A549 (cell line): ENCODE data around the gene LRG1. TPM values are rescaled to one million over a fixed set of nuclear protein-coding genes. Genes with fewer than 3 reads are reported as not detected.

Source experiments
- ATAC-seq, 2 experiments: fragments of 200-7000 bp in 1 of 2; fragments of >200 bp in 1 of 2; cut with Nextera tagmentation in 1 of 2; cut with Tn5 transposase in 1 of 2; 3 replicates each; pipeline versions ENCODE4 v1.8.0 to v1.9.1; 2018 to 2020; ENCODE audit warnings: mild to moderate bottlenecking in 1 of 2, moderate library complexity in 1 of 2
- CTCF ChIA-PET: fragments of 300-600 bp; sonication (Branson Sonifier 250); formaldehyde crosslinking; extraction: SDS; loops from one replicate; lab custom pipeline; 2021; ENCODE audit warnings: antibody characterized with exemption, inconsistent platforms; lab: Yijun Ruan, JAX
- POLR2A ChIA-PET: fragments of 350-600 bp; formaldehyde crosslinking; extraction: SDS; loops from one replicate; lab custom pipeline; 2021; ENCODE audit warnings: antibody characterized with exemption, inconsistent platforms; lab: Yijun Ruan, JAX
- DNase-seq, 2 experiments: peaks; one replicate each; pipeline versions ENCODE4 v3.0.0 to v3.0.0-alpha.2; 2011 to 2016; ENCODE audit warnings: low read depth in 1 of 2, low spot score in 1 of 2
- FAIRE-seq: peaks from 2 replicates; lab custom pipeline; 2011; peaks lifted over from hg19 to GRCh38; lab: Jason Lieb, UNC
- H3K27ac ChIP-seq, 2 experiments: fragments of >200 bp; sonication (Bioruptor Twin); formaldehyde crosslinking; 3 replicates each; pipeline ENCODE4 v1.5.1; 2016 to 2017
- H3K4me1 ChIP-seq: fragments of >200 bp; sonication (Bioruptor Twin); formaldehyde crosslinking; 3 replicates; pipeline ENCODE4 v1.6.1; 2016
- H3K4me2 ChIP-seq: fragments of >200 bp; sonication (Bioruptor Twin); formaldehyde crosslinking; 3 replicates; pipeline ENCODE4 v1.6.1; 2016
- H3K4me3 ChIP-seq: fragments of >200 bp; sonication (Bioruptor Twin); formaldehyde crosslinking; 3 replicates; pipeline ENCODE4 v1.5.1; 2016
- H3K9me3 ChIP-seq: fragments of >200 bp; sonication (Bioruptor Twin); formaldehyde crosslinking; 3 replicates; pipeline ENCODE4 v1.6.1; 2016
- CEBPB ChIP-seq, 2 experiments: fragments of >200 bp in 1 of 2; sonication (Bioruptor Twin) in 1 of 2; formaldehyde crosslinking in 1 of 2; IDR thresholded peaks; 2 replicates each; pipeline ENCODE4 v1.6.1; 2012 to 2016
- CHD2 ChIP-seq: fragments of 150-350 bp; IDR thresholded peaks from 2 replicates; pipeline ENCODE4 v1.6.1; 2014; ENCODE audit warnings: low read length; ENCODE audit not compliant: partially characterized antibody
- EP300 ChIP-seq, 2 experiments: fragments of >200 bp; sonication (Bioruptor Twin); formaldehyde crosslinking; IDR thresholded peaks; 2 replicates in 1 of 2; 3 replicates in 1 of 2; pipeline ENCODE4 v1.6.1; 2016 to 2017
- FOSB ChIP-seq: fragments of 250-450 bp; sonication (Bioruptor Pico); IDR thresholded peaks from 2 replicates; pipeline ENCODE4 v1.5.0; 2020; ENCODE audit warnings: mild to moderate bottlenecking, moderate library complexity
- HOXA7 ChIP-seq: fragments of 250-450 bp; sonication (Bioruptor Pico); IDR thresholded peaks from 2 replicates; pipeline ENCODE4 v1.5.0; 2020; ENCODE audit warnings: mild to moderate bottlenecking, moderate library complexity
- HOXB13 ChIP-seq: fragments of 250-450 bp; sonication (Bioruptor Pico); IDR thresholded peaks from 2 replicates; pipeline ENCODE4 v1.5.0; 2020; ENCODE audit warnings: low read depth, mild to moderate bottlenecking, moderate library complexity
- JUN ChIP-seq, 2 experiments: fragments of >200 bp; sonication (Bioruptor Twin); formaldehyde crosslinking; IDR thresholded peaks; 2 replicates in 1 of 2; 3 replicates in 1 of 2; pipeline ENCODE4 v1.6.1; 2016 to 2017
- JUNB ChIP-seq: fragments of >200 bp; sonication (Bioruptor Twin); formaldehyde crosslinking; IDR thresholded peaks from 2 replicates; pipeline ENCODE4 v1.6.1; 2016
- KDM1A ChIP-seq: fragments of 200-600 bp; sonication (generic); IDR thresholded peaks from 2 replicates; pipeline ENCODE4 v1.6.1; 2016; ENCODE audit warnings: low read depth, mild to moderate bottlenecking
- MAZ ChIP-seq: fragments of 150-350 bp; IDR thresholded peaks from 2 replicates; pipeline ENCODE4 v1.6.1; 2014; ENCODE audit warnings: antibody characterized with exemption, low read depth, low read length, borderline replicate concordance
- NPAS2 ChIP-seq: fragments of 250-450 bp; sonication (Bioruptor Pico); IDR thresholded peaks from 2 replicates; pipeline ENCODE4 v1.8.0; 2022; ENCODE audit warnings: mild to moderate bottlenecking, moderate library complexity, borderline replicate concordance
- PHF8 ChIP-seq: fragments of 200-600 bp; sonication (generic); IDR thresholded peaks from 2 replicates; pipeline ENCODE4 v1.6.1; 2016; ENCODE audit warnings: low read depth, mild to moderate bottlenecking, antibody characterized with exemption, moderate library complexity, borderline replicate concordance
- POLR2AphosphoS2 ChIP-seq: conservative IDR thresholded peaks from 2 replicates; pipeline ENCODE4 v1.6.1; 2012; ENCODE audit warnings: low read length, improper control_type of control experiment, inconsistent platforms
- SMC3 ChIP-seq: fragments of >200 bp; sonication (Bioruptor Twin); formaldehyde crosslinking; IDR thresholded peaks from 3 replicates; pipeline ENCODE4 v1.6.1; 2018; ENCODE audit warnings: inconsistent platforms
- SREBF2 ChIP-seq: fragments of 450-650 bp; IDR thresholded peaks from 2 replicates; pipeline ENCODE4 v1.6.1; 2014; ENCODE audit warnings: mild to moderate bottlenecking, moderate library complexity
- TFCP2L1 ChIP-seq: fragments of 250-450 bp; sonication (Bioruptor Pico); IDR thresholded peaks from 2 replicates; pipeline ENCODE4 v1.5.0; 2021; ENCODE audit warnings: mild to moderate bottlenecking
- TP53 ChIP-seq: fragments of 250-450 bp; sonication (Bioruptor Pico); IDR thresholded peaks from 2 replicates; pipeline ENCODE4 v1.5.0; 2021; ENCODE audit warnings: mild to moderate bottlenecking, moderate library complexity
- ZNF302 ChIP-seq: fragments of 250-450 bp; sonication (Bioruptor Pico); IDR thresholded peaks from 2 replicates; pipeline ENCODE4 v1.9.0; 2021; ENCODE audit warnings: inconsistent platforms, mild to moderate bottlenecking, moderate library complexity
- WGBS: methylation state at CpG from one replicate; pipeline ENCODE4 v1.1.6; 2017; ENCODE audit errors: missing lambda C conversion rate; 5-methylcytosine and 5-hydroxymethylcytosine counted together
- polyA plus RNA-seq, 4 experiments: library from polyadenylated mRNA; depleted of rRNA in 3 of 4; stranded (reverse); fragments of >200 nt; fragmentation: RNase III in 1 of 4; extraction: RNeasy Plus Mini Kit Qiagen cat#74134 plus additional on column Dnase treatment in 1 of 4; gene quantifications; 2 replicates in 3 of 4; 3 replicates in 1 of 4; pipeline ENCODE4 v1.2.3, GENCODE V29; 2011 to 2017
- TF ChIP-seq, protein P1 (sequence below): fragments of 200-600 bp; sonication (generic); IDR thresholded peaks from 2 replicates; pipeline ENCODE4 v1.6.1; 2016; ENCODE audit warnings: antibody characterized with exemption, mild to moderate bottlenecking, moderate library complexity
- TF ChIP-seq, protein P2 (sequence below): fragments of 450-650 bp; IDR thresholded peaks from 2 replicates; pipeline ENCODE4 v1.6.1; 2014; ENCODE audit warnings: antibody characterized with exemption
- TF ChIP-seq, protein P3 (sequence below): fragments of 250-450 bp; sonication (Bioruptor Pico); IDR thresholded peaks from 2 replicates; pipeline ENCODE4 v1.5.0; 2020; ENCODE audit warnings: low read depth, mild to moderate bottlenecking, moderate library complexity
- TF ChIP-seq, protein P4 (sequence below): fragments of >200 bp; sonication (Bioruptor Twin); formaldehyde crosslinking; IDR thresholded peaks from 3 replicates; pipeline ENCODE4 v1.6.1; 2016
- TF ChIP-seq, protein P5 (sequence below): fragments of >200 bp; sonication (Bioruptor Twin); formaldehyde crosslinking; IDR thresholded peaks from 2 replicates; pipeline ENCODE4 v1.6.1; 2016

The LRG1 gene
- polyA plus RNA-seq, 2 of the 4 experiments (the other 2 are of a cell fraction), result 0.18 TPM; not detected in 1

DNA sequence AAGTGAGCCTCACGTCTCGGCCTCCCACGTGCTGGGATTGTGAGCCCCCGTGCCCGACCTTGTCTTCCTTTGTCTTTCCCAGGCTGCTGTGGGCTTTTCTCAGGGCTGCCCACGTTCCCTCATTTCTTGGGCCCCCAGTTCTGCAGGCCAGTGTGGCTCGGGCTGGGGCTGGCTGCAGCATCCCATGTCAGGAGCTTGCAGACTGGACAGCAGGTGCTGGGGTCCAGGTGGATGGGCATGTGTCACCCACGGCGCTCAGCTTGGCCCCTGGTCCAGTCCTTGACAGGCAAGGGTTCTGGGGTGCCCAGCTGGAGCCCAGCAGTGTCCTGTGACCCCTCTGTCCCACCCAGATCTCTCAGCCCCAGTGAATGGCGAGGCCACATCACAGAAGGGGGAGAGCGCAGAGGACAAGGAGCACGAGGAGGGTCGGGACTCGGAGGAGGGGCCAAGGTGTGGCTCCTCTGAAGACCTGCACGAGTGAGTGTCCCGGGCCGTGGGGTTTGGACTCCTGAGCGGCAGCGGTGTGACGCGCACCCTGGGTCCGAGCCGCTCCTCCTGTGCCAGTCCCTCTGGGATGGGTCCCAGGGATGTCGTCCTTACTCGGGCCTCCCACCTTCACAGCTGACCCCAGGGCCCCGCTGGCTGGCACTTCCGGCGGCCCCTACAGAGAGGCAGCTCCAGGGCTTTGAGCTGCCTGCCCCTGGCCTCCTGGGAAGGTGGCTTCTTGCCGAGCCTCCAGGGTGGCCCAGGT is 38.8 kb downstream of the LRG1 start:
- TF ChIP-seq CHD2 (no peak), FOSB (CRISPR knock-in tag) (no peak), SMC3 (no peak), NPAS2 (CRISPR knock-in tag) (no peak), JUN (IDR thresholded peaks at IDR 0.05) (no peak), POLR2AphosphoS2 (no peak), KDM1A (no peak), JUNB (no peak), SREBF2 (no peak), ZNF302 (CRISPR knock-in tag) (no peak), TP53 (CRISPR knock-in tag) (no peak), PHF8 (no peak), CEBPB (IDR thresholded peaks at IDR 0.05) (no peak), HOXB13 (no peak), HOXA7 (no peak)
- TF ChIP-seq, protein P1, sequence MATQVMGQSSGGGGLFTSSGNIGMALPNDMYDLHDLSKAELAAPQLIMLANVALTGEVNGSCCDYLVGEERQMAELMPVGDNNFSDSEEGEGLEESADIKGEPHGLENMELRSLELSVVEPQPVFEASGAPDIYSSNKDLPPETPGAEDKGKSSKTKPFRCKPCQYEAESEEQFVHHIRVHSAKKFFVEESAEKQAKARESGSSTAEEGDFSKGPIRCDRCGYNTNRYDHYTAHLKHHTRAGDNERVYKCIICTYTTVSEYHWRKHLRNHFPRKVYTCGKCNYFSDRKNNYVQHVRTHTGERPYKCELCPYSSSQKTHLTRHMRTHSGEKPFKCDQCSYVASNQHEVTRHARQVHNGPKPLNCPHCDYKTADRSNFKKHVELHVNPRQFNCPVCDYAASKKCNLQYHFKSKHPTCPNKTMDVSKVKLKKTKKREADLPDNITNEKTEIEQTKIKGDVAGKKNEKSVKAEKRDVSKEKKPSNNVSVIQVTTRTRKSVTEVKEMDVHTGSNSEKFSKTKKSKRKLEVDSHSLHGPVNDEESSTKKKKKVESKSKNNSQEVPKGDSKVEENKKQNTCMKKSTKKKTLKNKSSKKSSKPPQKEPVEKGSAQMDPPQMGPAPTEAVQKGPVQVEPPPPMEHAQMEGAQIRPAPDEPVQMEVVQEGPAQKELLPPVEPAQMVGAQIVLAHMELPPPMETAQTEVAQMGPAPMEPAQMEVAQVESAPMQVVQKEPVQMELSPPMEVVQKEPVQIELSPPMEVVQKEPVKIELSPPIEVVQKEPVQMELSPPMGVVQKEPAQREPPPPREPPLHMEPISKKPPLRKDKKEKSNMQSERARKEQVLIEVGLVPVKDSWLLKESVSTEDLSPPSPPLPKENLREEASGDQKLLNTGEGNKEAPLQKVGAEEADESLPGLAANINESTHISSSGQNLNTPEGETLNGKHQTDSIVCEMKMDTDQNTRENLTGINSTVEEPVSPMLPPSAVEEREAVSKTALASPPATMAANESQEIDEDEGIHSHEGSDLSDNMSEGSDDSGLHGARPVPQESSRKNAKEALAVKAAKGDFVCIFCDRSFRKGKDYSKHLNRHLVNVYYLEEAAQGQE, result no peak
- TF ChIP-seq, protein P2, sequence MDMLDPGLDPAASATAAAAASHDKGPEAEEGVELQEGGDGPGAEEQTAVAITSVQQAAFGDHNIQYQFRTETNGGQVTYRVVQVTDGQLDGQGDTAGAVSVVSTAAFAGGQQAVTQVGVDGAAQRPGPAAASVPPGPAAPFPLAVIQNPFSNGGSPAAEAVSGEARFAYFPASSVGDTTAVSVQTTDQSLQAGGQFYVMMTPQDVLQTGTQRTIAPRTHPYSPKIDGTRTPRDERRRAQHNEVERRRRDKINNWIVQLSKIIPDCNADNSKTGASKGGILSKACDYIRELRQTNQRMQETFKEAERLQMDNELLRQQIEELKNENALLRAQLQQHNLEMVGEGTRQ, result no peak
- Histone ChIP-seq H3K4me1 (no peaks in the 10 kb centered on the region), H3K4me2 (no peak overlapping the region), H3K9me3 (no peaks in the 10 kb centered on the region), H3K4me3 (no peak overlapping the region), H3K27ac (no peak overlapping the region)
- FAIRE-seq (no peak), DNase-seq (no peak), ATAC-seq (no peak)
- CTCF ChIA-PET, result interaction anchor here (1.6 kb wide), 1 partner anchor 24 kb away, joined by 4 read pairs; no protein-coding TSS in a partner anchor
- WGBS, result 92% methylated on average over 13 of the region's 29 CpGs
- POLR2A ChIA-PET, result no interaction called here

DNA sequence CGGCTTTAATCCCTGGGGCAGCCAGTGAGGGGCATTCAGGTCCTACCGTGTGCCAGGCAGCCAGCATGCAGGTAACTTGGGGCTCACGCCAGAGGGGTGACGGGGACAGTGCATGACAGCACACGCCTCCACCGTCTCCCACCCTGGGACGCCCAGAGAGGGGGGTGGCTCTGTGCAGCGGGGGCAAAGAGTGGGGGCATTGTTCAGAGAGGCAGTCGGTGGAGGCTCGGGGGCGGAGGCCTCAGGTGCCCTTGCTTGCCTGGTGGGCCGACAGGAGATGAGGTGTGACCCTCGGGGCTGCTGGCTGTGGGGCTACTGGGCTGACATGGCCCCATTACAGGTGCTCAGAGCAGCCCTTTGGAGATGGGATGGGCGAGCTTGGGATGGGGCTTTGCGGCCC is 40.0 kb downstream of the LRG1 start:
- Histone ChIP-seq H3K27ac (no peak overlapping the region), H3K9me3 (no peaks in the 10 kb centered on the region), H3K4me2 (no peak overlapping the region), H3K4me3 (no peak overlapping the region), H3K4me1 (no peaks in the 10 kb centered on the region)
- ATAC-seq, result no peak
- TF ChIP-seq TP53 (CRISPR knock-in tag), result no peak
- TF ChIP-seq, protein P3, sequence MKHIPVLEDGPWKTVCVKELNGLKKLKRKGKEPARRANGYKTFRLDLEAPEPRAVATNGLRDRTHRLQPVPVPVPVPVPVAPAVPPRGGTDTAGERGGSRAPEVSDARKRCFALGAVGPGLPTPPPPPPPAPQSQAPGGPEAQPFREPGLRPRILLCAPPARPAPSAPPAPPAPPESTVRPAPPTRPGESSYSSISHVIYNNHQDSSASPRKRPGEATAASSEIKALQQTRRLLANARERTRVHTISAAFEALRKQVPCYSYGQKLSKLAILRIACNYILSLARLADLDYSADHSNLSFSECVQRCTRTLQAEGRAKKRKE (CRISPR knock-in tag), result no peak
- TF ChIP-seq MAZ, result no peak
- TF ChIP-seq, protein P4, sequence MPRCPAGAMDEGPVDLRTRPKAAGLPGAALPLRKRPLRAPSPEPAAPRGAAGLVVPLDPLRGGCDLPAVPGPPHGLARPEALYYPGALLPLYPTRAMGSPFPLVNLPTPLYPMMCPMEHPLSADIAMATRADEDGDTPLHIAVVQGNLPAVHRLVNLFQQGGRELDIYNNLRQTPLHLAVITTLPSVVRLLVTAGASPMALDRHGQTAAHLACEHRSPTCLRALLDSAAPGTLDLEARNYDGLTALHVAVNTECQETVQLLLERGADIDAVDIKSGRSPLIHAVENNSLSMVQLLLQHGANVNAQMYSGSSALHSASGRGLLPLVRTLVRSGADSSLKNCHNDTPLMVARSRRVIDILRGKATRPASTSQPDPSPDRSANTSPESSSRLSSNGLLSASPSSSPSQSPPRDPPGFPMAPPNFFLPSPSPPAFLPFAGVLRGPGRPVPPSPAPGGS, result no peak
- TF ChIP-seq EP300 (IDR thresholded peaks at IDR 0.05), result no peak
- TF ChIP-seq, protein P5, sequence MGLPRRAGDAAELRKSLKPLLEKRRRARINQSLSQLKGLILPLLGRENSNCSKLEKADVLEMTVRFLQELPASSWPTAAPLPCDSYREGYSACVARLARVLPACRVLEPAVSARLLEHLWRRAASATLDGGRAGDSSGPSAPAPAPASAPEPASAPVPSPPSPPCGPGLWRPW, result no peak
- TF ChIP-seq TFCP2L1 (CRISPR knock-in tag), result no peak
- DNase-seq, result no peak
- FAIRE-seq, result no peak
- CTCF ChIA-PET, result no interaction called here
- POLR2A ChIA-PET, result no interaction called here
- 93% methylated on average over 10 of the region's 15 CpGs for WGBS
